A673 (cell line): ENCODE data around the gene TPH2.

ENCODE experiments used
- EZH2 ChIP-seq: fragments of 200-600 bp; sonication (generic); IDR thresholded peaks from 2 replicates; pipeline ENCODE4 v1.6.1; 2017; ENCODE audit warnings: borderline replicate concordance, low read depth, mild to moderate bottlenecking, mixed read lengths, antibody characterized with exemption, low read length; ENCODE audit not compliant: poor library complexity, severe bottlenecking
- TF ChIP-seq, protein P1 (sequence below): fragments of 300-800, 200-600 bp; sonication (generic); conservative IDR thresholded peaks from 2 replicates; pipeline ENCODE4 v1.5.1; 2017; ENCODE audit warnings: low read depth, mild to moderate bottlenecking, antibody characterized with exemption, low read length, moderate library complexity, mixed read lengths

GRCh38 chr12:71955970-71956369, 17.3 kb downstream of the TPH2 start:
- no peak for TF ChIP-seq EZH2
- TF ChIP-seq, protein P1, sequence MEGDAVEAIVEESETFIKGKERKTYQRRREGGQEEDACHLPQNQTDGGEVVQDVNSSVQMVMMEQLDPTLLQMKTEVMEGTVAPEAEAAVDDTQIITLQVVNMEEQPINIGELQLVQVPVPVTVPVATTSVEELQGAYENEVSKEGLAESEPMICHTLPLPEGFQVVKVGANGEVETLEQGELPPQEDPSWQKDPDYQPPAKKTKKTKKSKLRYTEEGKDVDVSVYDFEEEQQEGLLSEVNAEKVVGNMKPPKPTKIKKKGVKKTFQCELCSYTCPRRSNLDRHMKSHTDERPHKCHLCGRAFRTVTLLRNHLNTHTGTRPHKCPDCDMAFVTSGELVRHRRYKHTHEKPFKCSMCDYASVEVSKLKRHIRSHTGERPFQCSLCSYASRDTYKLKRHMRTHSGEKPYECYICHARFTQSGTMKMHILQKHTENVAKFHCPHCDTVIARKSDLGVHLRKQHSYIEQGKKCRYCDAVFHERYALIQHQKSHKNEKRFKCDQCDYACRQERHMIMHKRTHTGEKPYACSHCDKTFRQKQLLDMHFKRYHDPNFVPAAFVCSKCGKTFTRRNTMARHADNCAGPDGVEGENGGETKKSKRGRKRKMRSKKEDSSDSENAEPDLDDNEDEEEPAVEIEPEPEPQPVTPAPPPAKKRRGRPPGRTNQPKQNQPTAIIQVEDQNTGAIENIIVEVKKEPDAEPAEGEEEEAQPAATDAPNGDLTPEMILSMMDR = no peak
